Dendritic cell treated with granulocyte-macrophage colony-stimulating factor and Interleukin-4, amounts not matched to agents 40 ng/mL and 50 ng/mL, for 4 days (primary cell): ENCODE results near the gene DNAH12.

Experiments
- H3K27ac Mint-ChIP-seq: one replicate; pipeline ENCODE4 v1.8.0; 2022; ENCODE audit warnings: mild to moderate bottlenecking, mixed read lengths
- H3K27me3 Mint-ChIP-seq: one replicate; pipeline ENCODE4 v1.8.0; 2022; ENCODE audit warnings: mild to moderate bottlenecking, mixed read lengths
- H3K36me3 Mint-ChIP-seq: one replicate; pipeline ENCODE4 v1.8.0; 2022; ENCODE audit warnings: low read depth, mixed read lengths
- H3K4me1 Mint-ChIP-seq: one replicate; pipeline ENCODE4 v1.8.0; 2022; ENCODE audit warnings: low read depth, mixed read lengths
- H3K4me3 Mint-ChIP-seq: one replicate; pipeline ENCODE4 v1.8.0; 2022; ENCODE audit warnings: mild to moderate bottlenecking, moderate library complexity, mixed read lengths
- H3K9me3 Mint-ChIP-seq: one replicate; pipeline ENCODE4 v1.8.0; 2022; ENCODE audit warnings: mixed read lengths
- intact Hi-C: fragments of 100-400 bp; cut with micrococcal nuclease; formaldehyde crosslinking; loops from one replicate; pipeline ENCODE4 v1.15.0; 2022

The DNAH12 gene

GRCh38 chr3:57556459-57557084 is 12.4 kb upstream of the DNAH12 start:
- peaks cover 33% of the 10 kb centered on the region for H3K4me1 Mint-ChIP-seq
- H3K9me3 Mint-ChIP-seq = no peaks in the 10 kb centered on the region
- intact Hi-C loops = loop anchor here (1.0 to 10.0 kb wide), 4 partner anchors 41 to 392 kb away; partner anchors contain the start of genes ARF4, DENND6A, IL17RD and SLMAP
- H3K27me3 Mint-ChIP-seq = no peaks in the 10 kb centered on the region
- H3K4me3 Mint-ChIP-seq = peak overlapping the region; percentile 90
- H3K36me3 Mint-ChIP-seq = peaks cover 51% of the 10 kb centered on the region
- H3K27ac Mint-ChIP-seq = peak overlapping the region; percentile 96

GRCh38 chr3:57555738-57556458 is 11.8 kb upstream of the DNAH12 start, which contains the start of gene PDE12:
PDE12 (plus strand) TSS chr3:57556274; CDS start chr3:57556380, 106 bp downstream.
- no peaks in the 10 kb centered on the region for H3K9me3 Mint-ChIP-seq
- H3K36me3 Mint-ChIP-seq = peaks cover 48% of the 10 kb centered on the region
- no peaks in the 10 kb centered on the region for H3K27me3 Mint-ChIP-seq
- H3K4me1 Mint-ChIP-seq = peaks cover 33% of the 10 kb centered on the region
- peak within 1 kb of the TSS; percentile 96 for H3K27ac Mint-ChIP-seq
- intact Hi-C loops = loop anchor here (1.0 to 10.0 kb wide), 4 partner anchors 41 to 391 kb away; partner anchors contain the start of genes ARF4, DENND6A, IL17RD and SLMAP
- peak within 1 kb of the TSS; percentile 90 for H3K4me3 Mint-ChIP-seq

- H3K27me3 Mint-ChIP-seq = no peaks in the 10 kb centered on the region
Measured at GRCh38 chr3:57555306-57555705, 11.2 kb upstream of the DNAH12 start.

GRCh38 chr3:57546616-57547015 is 2.5 kb upstream of the DNAH12 start:
- Mint-ChIP-seq H3K4me1 (peaks cover 9% of the 10 kb centered on the region), H3K27me3 (peaks cover 8% of the 10 kb centered on the region), H3K4me3 (no peak overlapping the region), H3K36me3 (no peaks in the 10 kb centered on the region), H3K9me3 (no peaks in the 10 kb centered on the region), H3K27ac (no peak overlapping the region)
- intact Hi-C loops = no loop called here

More at GRCh38 chr3:57555306-57555705, 11.2 kb upstream of the DNAH12 start:
- intact Hi-C loops = loop anchor here (5.0 to 10.0 kb wide), 2 partner anchors 137 to 391 kb away; partner anchors contain the start of genes DENND6A and IL17RD
- H3K27ac Mint-ChIP-seq = peak overlapping the region; percentile 96
- peak overlapping the region; percentile 90 for H3K4me3 Mint-ChIP-seq
- no peaks in the 10 kb centered on the region for H3K9me3 Mint-ChIP-seq
- H3K36me3 Mint-ChIP-seq = peaks cover 42% of the 10 kb centered on the region
- H3K4me1 Mint-ChIP-seq = peaks cover 33% of the 10 kb centered on the region

GRCh38 chr3:57545636-57546268 is 1.6 kb upstream of the DNAH12 start:
- intact Hi-C loops = no loop called here
- Mint-ChIP-seq H3K4me1 (peaks cover 9% of the 10 kb centered on the region), H3K27ac (no peak overlapping the region), H3K4me3 (no peak overlapping the region), H3K27me3 (peaks cover 8% of the 10 kb centered on the region), H3K36me3 (no peaks in the 10 kb centered on the region), H3K9me3 (no peaks in the 10 kb centered on the region)

- Mint-ChIP-seq H3K9me3 (no peaks in the 10 kb centered on the region), H3K4me1 (no peaks in the 10 kb centered on the region), H3K4me3 (no peak overlapping the region), H3K36me3 (no peaks in the 10 kb centered on the region), H3K27ac (no peak overlapping the region), H3K27me3 (no peaks in the 10 kb centered on the region)
- intact Hi-C loops = no loop called here
Measured at GRCh38 chr3:57538465-57538864, 5.7 kb downstream of the DNAH12 start.

- intact Hi-C loops = no loop called here
- no peak overlapping the region for H3K4me3 Mint-ChIP-seq
- no peaks in the 10 kb centered on the region for H3K36me3 Mint-ChIP-seq
- no peaks in the 10 kb centered on the region for H3K4me1 Mint-ChIP-seq
- H3K27ac Mint-ChIP-seq = no peak overlapping the region
- no peaks in the 10 kb centered on the region for H3K9me3 Mint-ChIP-seq
- H3K27me3 Mint-ChIP-seq = no peaks in the 10 kb centered on the region
Measured at GRCh38 chr3:57530071-57530608, 14.0 kb downstream of the DNAH12 start.

- Mint-ChIP-seq H3K27me3 (no peaks in the 10 kb centered on the region), H3K4me3 (no peak overlapping the region), H3K9me3 (no peaks in the 10 kb centered on the region), H3K4me1 (peaks cover 9% of the 10 kb centered on the region), H3K27ac (no peak overlapping the region), H3K36me3 (no peaks in the 10 kb centered on the region)
- intact Hi-C loops = no loop called here
Measured at GRCh38 chr3:57518276-57518915, 25.7 kb downstream of the DNAH12 start.

- no peaks in the 10 kb centered on the region for H3K4me1 Mint-ChIP-seq
- H3K4me3 Mint-ChIP-seq = no peak overlapping the region
- H3K27me3 Mint-ChIP-seq = no peaks in the 10 kb centered on the region
- H3K36me3 Mint-ChIP-seq = no peaks in the 10 kb centered on the region
- no peaks in the 10 kb centered on the region for H3K9me3 Mint-ChIP-seq
- no peak overlapping the region for H3K27ac Mint-ChIP-seq
- intact Hi-C loops = no loop called here
Measured at GRCh38 chr3:57512166-57512565, 32.0 kb downstream of the DNAH12 start.

- H3K27me3 Mint-ChIP-seq = no peaks in the 10 kb centered on the region
- no peak overlapping the region for H3K27ac Mint-ChIP-seq
- H3K4me1 Mint-ChIP-seq = no peaks in the 10 kb centered on the region
- H3K4me3 Mint-ChIP-seq = no peak overlapping the region
- H3K36me3 Mint-ChIP-seq = no peaks in the 10 kb centered on the region
- intact Hi-C loops = no loop called here
- H3K9me3 Mint-ChIP-seq = no peaks in the 10 kb centered on the region
Measured at GRCh38 chr3:57505901-57506300, 38.2 kb downstream of the DNAH12 start.

GRCh38 chr3:57500506-57500905 is 43.6 kb downstream of the DNAH12 start:
- H3K36me3 Mint-ChIP-seq = no peaks in the 10 kb centered on the region
- H3K4me1 Mint-ChIP-seq = no peaks in the 10 kb centered on the region
- H3K27me3 Mint-ChIP-seq = no peaks in the 10 kb centered on the region
- intact Hi-C loops = no loop called here
- no peak overlapping the region for H3K4me3 Mint-ChIP-seq
- no peak overlapping the region for H3K27ac Mint-ChIP-seq
- H3K9me3 Mint-ChIP-seq = no peaks in the 10 kb centered on the region

GRCh38 chr3:57497904-57498303 is 46.2 kb downstream of the DNAH12 start:
- Mint-ChIP-seq H3K27ac (no peak overlapping the region), H3K4me3 (no peak overlapping the region), H3K9me3 (no peaks in the 10 kb centered on the region), H3K27me3 (no peaks in the 10 kb centered on the region), H3K4me1 (no peaks in the 10 kb centered on the region), H3K36me3 (no peaks in the 10 kb centered on the region)
- intact Hi-C loops = no loop called here

- H3K36me3 Mint-ChIP-seq = no peaks in the 10 kb centered on the region
- intact Hi-C loops = no loop called here
- H3K9me3 Mint-ChIP-seq = peaks cover 6% of the 10 kb centered on the region
- H3K27ac Mint-ChIP-seq = no peak overlapping the region
- peaks cover 1% of the 10 kb centered on the region for H3K27me3 Mint-ChIP-seq
- no peak overlapping the region for H3K4me3 Mint-ChIP-seq
- no peaks in the 10 kb centered on the region for H3K4me1 Mint-ChIP-seq
Measured at GRCh38 chr3:57484563-57484962, 59.6 kb downstream of the DNAH12 start.
